Psoas muscle (tissue), 8 donors: Measurements from ENCODE around the gene KLF15. TPM values are rescaled to one million over a fixed set of nuclear protein-coding genes. Genes with fewer than 3 reads are reported as not detected.

Source experiments
- ATAC-seq, 4 donors: fragments of 200-7000 bp; cut with Tn5 transposase; one replicate each; pipeline ENCODE4 v1.9.1; 2020; ENCODE audit warnings: moderate library complexity in 3 of 4, mild to moderate bottlenecking in 2 of 4
- DNase-seq, 2 donors: peaks; one replicate each; pipeline ENCODE4 v3.0.0-alpha.2; 2020
- H3K27ac ChIP-seq: fragments of 200-600 bp; one replicate; pipeline ENCODE4 v1.8.0; 2022
- H3K27me3 ChIP-seq, 3 donors: fragments of 200-600 bp in 1 of 3; one replicate each; pipeline versions ENCODE4 v1.6.1 to v1.8.0; 2013 to 2022; ENCODE audit warnings: low read length in 2 of 3, mild to moderate bottlenecking in 2 of 3, moderate library complexity in 1 of 3; ENCODE audit not compliant: insufficient read depth in 3 of 3
- H3K36me3 ChIP-seq, 2 donors: fragments of 200-600 bp in 1 of 2; one replicate each; pipeline versions ENCODE4 v1.6.1 to v1.8.0; 2013 to 2022; ENCODE audit warnings: low read depth in 1 of 2, mild to moderate bottlenecking in 1 of 2, moderate library complexity in 1 of 2; ENCODE audit not compliant: insufficient read depth in 1 of 2
- H3K4me1 ChIP-seq: fragments of 200-600 bp; one replicate; pipeline ENCODE4 v1.8.0; 2022
- H3K4me3 ChIP-seq: fragments of 200-600 bp; one replicate; pipeline ENCODE4 v1.8.0; 2022; ENCODE audit warnings: mild to moderate bottlenecking
- H3K9me3 ChIP-seq: fragments of 200-600 bp; one replicate; pipeline ENCODE4 v1.8.0; 2022
- CTCF ChIP-seq: fragments of 200-600 bp; IDR thresholded peaks from one replicate; pipeline ENCODE4 v1.8.0; 2022; ENCODE audit warnings: antibody characterized with exemption
- WGBS, 3 donors: extraction: QIAGEN DNeasy Blood & Tissue Kit; methylation state at CpG; one replicate each; pipeline versions ENCODE4 v1.1.6 to v1.1.7; 2013; 5-methylcytosine and 5-hydroxymethylcytosine counted together
- intact Hi-C, 2 donors: fragments of 100-400 bp; cut with DNase I; formaldehyde crosslinking; loops; one replicate each; pipeline versions ENCODE4 v1.11.0 to v1.14.2; 2022
- polyA plus RNA-seq, 3 donors: library from polyadenylated mRNA; stranded (reverse); fragments of 200-250 nt; gene quantifications; one replicate each; pipeline ENCODE4 v1.2.3, GENCODE V29; 2013
- total RNA-seq, 4 donors: library from RNA; stranded (reverse); fragmentation: NEBNext Ultra II Directional in 2 of 4; extraction: Animal tissue kit (Norgen Biotek cat#: 25700) in 2 of 4; gene quantifications; one replicate each; pipeline versions ENCODE4 v1.2.1 to v1.2.4, GENCODE V29; 2021 to 2023
- donor health status: healthy with polysubstance abuse.
- donor health status: DM: no; HTN: no; CAD: no; lungs with moderate emphysema.
- donor health status: Bipolar disorder and iron deficiency.
- donor health status: healthy.
- donor health status: DM: yes; HTN: yes; CAD: no.
- donor health status: DM: no; HTN: no; CAD: no.
- donor health status: DM: no; HTN: no; CAD: no.
- donor health status: DM: yes; HTN: yes; CAD: no.

KLF15 gene
- total and polyA plus RNA-seq, 7 donors: 13.2 to 77.6 (median 37.8) TPM

DNA sequence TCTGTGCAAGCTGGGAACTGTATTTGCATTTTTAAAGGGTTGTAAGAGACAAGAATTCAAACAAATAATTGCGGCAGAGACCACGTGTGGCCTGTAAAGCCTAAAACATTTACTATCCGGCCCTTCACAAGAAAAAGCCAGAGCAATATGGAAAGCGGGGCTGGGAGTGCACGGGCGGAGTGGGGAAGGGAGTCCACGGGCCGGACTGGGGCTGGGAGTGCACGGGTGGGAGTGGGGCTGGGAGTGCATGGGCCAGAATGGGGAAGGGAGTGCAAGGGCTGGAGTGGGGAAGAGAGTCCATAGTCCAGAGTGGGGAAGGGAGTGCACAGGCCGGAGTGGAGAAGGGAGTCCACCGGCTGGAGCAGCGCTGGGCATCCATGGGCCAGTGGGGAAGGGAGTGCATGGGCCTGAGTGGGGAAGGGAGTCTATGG is 41.2 kb downstream of the KLF15 start:
- H3K27ac ChIP-seq: no peak overlapping the region
- no peaks in the 10 kb centered on the region for H3K4me1 ChIP-seq
- no peaks in the 10 kb centered on the region for H3K36me3 ChIP-seq
- H3K4me3 ChIP-seq: no peak overlapping the region
- intact Hi-C loops: no loop called here
- H3K9me3 ChIP-seq: no peaks in the 10 kb centered on the region
- ATAC-seq: no peak
- no peaks in the 10 kb centered on the region for H3K27me3 ChIP-seq
- DNase-seq: no peak
- WGBS, 3 donors: 80 to 88% (median 83%) methylated on average over 12 of the region's 12 CpGs
- TF ChIP-seq CTCF: no peak

DNA sequence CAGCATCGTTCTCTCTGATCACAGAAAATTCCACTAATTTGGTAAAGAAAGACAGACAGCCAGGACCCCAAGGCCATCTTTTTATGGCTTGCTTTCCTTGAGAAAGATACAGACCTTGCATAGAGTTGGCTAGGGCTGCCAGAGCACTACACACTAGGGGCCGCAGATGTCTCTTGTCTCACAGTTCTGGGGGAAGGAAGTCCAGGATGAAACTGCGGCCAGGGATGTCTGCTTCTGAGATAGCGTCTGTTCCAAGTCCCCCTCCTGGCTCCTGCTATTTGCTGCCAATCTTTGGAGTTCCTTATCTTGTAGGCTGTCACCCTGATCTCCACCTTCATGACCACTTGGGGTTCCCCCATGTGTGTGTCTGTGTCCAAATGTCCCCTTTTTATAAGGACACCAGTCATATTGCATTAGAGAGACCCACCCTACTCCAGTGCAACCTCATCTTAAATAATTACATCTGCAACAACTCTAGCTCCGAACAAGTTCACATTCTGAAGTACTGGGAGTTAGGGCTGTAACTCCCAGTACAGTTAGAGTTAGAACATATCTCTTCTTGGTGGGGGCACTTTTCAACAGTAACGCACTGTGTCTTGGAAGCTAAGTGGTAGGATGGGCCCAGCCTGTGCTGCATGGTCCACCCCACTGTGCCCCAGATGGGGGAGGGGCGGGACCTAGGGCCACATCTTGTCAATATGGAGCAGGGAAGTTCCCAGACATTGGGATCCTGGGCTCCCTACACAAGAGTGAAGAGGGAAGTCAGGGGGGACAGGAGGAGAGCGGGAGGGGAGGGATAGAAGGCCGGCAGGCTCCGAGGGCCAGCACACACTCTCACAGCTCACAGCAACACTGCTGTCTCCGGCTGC is 42.2 kb downstream of the KLF15 start:
- TF ChIP-seq CTCF: no peak
- no peak for DNase-seq
- no peak for ATAC-seq
- Histone ChIP-seq H3K9me3 (no peaks in the 10 kb centered on the region), H3K36me3 (no peaks in the 10 kb centered on the region), H3K4me3 (no peak overlapping the region), H3K27me3 (no peaks in the 10 kb centered on the region), H3K27ac (no peak overlapping the region), H3K4me1 (no peaks in the 10 kb centered on the region)
- WGBS, 3 donors: 77 to 85% (median 80%) methylated on average over 11 of the region's 11 CpGs
- intact Hi-C loops: no loop called here

GRCh38 chr3:126314305-126314789 is 42.9 kb downstream of the KLF15 start:
- H3K36me3 ChIP-seq: no peaks in the 10 kb centered on the region
- no peaks in the 10 kb centered on the region for H3K4me1 ChIP-seq
- intact Hi-C loops: no loop called here
- no peak overlapping the region for H3K4me3 ChIP-seq
- TF ChIP-seq CTCF: no peak
- 68 to 72% (median 70%) methylated on average over 4 of the region's 4 CpGs for WGBS, 3 donors
- ATAC-seq (no peak), DNase-seq (no peak)
- H3K27ac ChIP-seq: no peak overlapping the region
- no peaks in the 10 kb centered on the region for H3K9me3 ChIP-seq
- H3K27me3 ChIP-seq: no peaks in the 10 kb centered on the region

DNA sequence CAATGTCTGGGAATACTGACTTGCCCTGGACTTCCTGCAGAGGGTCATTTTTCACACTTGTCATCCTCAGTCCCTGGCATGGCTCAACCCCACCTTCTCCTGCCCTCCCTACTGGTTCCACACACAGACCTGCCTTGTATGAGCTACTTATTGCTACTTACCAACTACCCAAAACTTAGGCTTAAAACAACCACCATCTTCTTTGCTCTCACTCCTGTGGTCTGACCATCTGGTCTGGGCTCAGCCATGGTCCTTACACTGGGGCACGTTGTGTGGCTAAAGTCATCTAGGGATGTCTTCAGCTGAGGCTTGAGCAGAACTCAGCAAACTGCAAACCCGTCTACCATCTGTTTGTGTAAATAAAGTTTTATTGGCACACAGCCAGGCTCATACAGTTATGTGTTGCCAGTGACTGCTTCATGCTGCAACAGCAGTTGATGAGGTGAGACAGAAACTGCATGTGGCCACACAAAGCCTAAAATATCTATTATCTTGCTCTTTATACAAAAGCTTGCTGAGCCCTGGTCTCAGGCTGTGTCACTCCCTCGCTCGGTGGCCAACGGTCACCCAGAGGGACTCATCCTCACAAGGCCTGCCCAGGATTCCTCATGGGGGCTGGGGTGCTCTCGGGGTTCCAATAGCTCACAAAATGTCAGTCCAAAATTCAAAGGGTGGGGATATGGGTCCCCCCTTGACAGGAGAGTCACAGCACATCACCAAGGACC is 43.5 kb downstream of the KLF15 start:
- 76 to 78% (median 76%) methylated on average over 6 of the region's 6 CpGs for WGBS, 3 donors
- no peak for ATAC-seq

More for the DNA sequence above, 43.5 kb downstream of the KLF15 start:
- TF ChIP-seq CTCF: no peak
- H3K27me3 ChIP-seq: no peaks in the 10 kb centered on the region
- H3K9me3 ChIP-seq: no peaks in the 10 kb centered on the region
- H3K4me3 ChIP-seq: no peak overlapping the region
- no peak for DNase-seq
- no peaks in the 10 kb centered on the region for H3K36me3 ChIP-seq
- H3K27ac ChIP-seq: no peak overlapping the region
- H3K4me1 ChIP-seq: no peaks in the 10 kb centered on the region
- intact Hi-C loops: no loop called here
